Measurements from ENCODE around the gene LAIR1.

GRCh38 chr19:54411033-54411432 lies 46.3 kb upstream of the LAIR1 start:
- TF ChIP-seq CTCF (IDR thresholded peaks at IDR 0.05; ENCODE audit: poor library complexity) (no peak), EZH2 (IDR thresholded peaks at IDR 0.05; ENCODE audit: borderline replicate concordance) (no peak), EZH2phosphoT487 (IDR thresholded peaks at IDR 0.05; ENCODE audit: low read depth, severe bottlenecking, unreplicated experiment) (no peak)

Data from hepatocyte (in vitro differentiated cells).